Endothelial cell (in vitro differentiated cells): ENCODE measurements around the gene CCDC60. TPM values are rescaled to one million over a fixed set of nuclear protein-coding genes. Genes with fewer than 3 reads are reported as not detected.

Source experiments
- DNase-seq: peaks from one replicate; pipeline ENCODE4 v3.0.0; 2021; ENCODE audit warnings: low spot score
- H3K27ac Mint-ChIP-seq: one replicate; pipeline ENCODE4 v1.8.0; 2021; ENCODE audit warnings: mixed read lengths, inconsistent platforms; ENCODE audit not compliant: unreplicated experiment
- H3K27me3 Mint-ChIP-seq: one replicate; pipeline ENCODE4 v1.8.0; 2021; ENCODE audit warnings: mild to moderate bottlenecking, moderate library complexity, mixed read lengths, inconsistent platforms; ENCODE audit not compliant: unreplicated experiment
- H3K36me3 Mint-ChIP-seq: one replicate; pipeline ENCODE4 v1.8.0; 2021; ENCODE audit warnings: mild to moderate bottlenecking, low read depth, mixed read lengths, inconsistent platforms; ENCODE audit not compliant: unreplicated experiment
- H3K4me1 Mint-ChIP-seq: one replicate; pipeline ENCODE4 v1.8.0; 2021; ENCODE audit warnings: mild to moderate bottlenecking, mixed read lengths, inconsistent platforms; ENCODE audit not compliant: unreplicated experiment
- H3K4me3 Mint-ChIP-seq: one replicate; pipeline ENCODE4 v1.8.0; 2021; ENCODE audit warnings: mild to moderate bottlenecking, mixed read lengths, inconsistent platforms; ENCODE audit not compliant: unreplicated experiment
- H3K9me3 Mint-ChIP-seq: one replicate; pipeline ENCODE4 v1.8.0; 2021; ENCODE audit warnings: mixed read lengths, inconsistent platforms; ENCODE audit not compliant: unreplicated experiment
- total RNA-seq: library from RNA; stranded (reverse); fragmentation: NEBNext Ultra II Directional; extraction: Animal tissue kit (Norgen Biotek cat#: 25700); gene quantifications from one replicate; pipeline ENCODE4 v1.2.1, GENCODE V29; 2021; ENCODE audit not compliant: unreplicated experiment
- TF ChIP-seq, protein P1 (sequence below): fragments of 200-600 bp; sonication (generic); IDR thresholded peaks from one replicate; pipeline ENCODE4 v1.5.0; 2021; ENCODE audit warnings: antibody characterized with exemption; ENCODE audit not compliant: unreplicated experiment

The CCDC60 gene
- total RNA-seq, 1 donor from 2014 or later = 1.9 TPM

DNA sequence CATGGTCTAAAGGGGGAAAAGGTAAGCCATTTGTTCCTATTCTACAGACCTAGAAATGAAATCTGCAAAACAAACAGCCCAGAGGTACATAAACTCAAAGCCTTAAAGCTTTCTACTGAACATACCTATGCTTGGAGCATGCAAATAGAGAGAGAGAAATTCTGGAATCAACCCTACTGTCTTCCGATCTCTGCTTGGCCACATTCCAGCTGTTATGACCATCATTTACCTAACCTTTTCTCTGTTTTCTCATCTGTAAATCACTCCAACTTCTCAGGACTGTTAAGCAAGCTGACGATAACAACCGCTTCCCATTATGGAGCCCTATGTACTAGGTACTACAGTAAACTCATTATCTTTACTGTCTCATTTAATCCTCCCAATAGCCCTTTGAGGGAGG lies 126.3 kb downstream of the CCDC60 start:
- Mint-ChIP-seq H3K9me3 (no peaks in the 10 kb centered on the region), H3K4me3 (no peak overlapping the region), H3K27ac (no peak overlapping the region), H3K36me3 (peaks cover 27% of the 10 kb centered on the region), H3K27me3 (peaks cover 1% of the 10 kb centered on the region), H3K4me1 (peaks cover 4% of the 10 kb centered on the region)
- no peak for DNase-seq
- TF ChIP-seq, protein P1, sequence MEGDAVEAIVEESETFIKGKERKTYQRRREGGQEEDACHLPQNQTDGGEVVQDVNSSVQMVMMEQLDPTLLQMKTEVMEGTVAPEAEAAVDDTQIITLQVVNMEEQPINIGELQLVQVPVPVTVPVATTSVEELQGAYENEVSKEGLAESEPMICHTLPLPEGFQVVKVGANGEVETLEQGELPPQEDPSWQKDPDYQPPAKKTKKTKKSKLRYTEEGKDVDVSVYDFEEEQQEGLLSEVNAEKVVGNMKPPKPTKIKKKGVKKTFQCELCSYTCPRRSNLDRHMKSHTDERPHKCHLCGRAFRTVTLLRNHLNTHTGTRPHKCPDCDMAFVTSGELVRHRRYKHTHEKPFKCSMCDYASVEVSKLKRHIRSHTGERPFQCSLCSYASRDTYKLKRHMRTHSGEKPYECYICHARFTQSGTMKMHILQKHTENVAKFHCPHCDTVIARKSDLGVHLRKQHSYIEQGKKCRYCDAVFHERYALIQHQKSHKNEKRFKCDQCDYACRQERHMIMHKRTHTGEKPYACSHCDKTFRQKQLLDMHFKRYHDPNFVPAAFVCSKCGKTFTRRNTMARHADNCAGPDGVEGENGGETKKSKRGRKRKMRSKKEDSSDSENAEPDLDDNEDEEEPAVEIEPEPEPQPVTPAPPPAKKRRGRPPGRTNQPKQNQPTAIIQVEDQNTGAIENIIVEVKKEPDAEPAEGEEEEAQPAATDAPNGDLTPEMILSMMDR = no peak

DNA sequence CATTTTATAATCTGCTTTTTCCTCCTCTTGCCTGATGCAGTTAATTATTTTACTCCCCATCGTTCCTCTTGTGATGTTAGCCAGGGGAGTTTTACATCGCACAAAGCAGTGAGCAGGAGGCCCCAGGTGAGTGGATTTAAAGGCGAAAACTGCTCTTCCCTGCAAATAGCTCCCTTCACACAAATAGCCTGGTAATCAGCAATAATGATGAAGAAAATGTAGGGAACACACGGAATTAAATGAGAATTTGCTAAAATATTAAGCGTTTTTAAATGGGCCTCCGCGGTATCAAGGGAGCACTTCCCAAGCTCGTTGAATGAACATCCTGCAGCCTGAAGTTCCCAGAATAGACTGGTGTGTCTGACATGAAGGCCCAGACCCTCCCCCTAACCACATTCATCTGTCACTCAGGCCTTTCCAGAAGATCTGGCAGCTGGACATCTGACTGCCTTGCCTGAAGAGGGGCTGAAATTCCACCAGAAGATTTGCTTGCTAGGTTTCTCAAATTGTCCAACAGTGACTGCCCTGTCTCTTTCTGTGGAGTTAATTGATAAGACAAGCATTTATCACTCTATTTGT lies 127.2 kb downstream of the CCDC60 start:
- Mint-ChIP-seq H3K9me3 (no peaks in the 10 kb centered on the region), H3K4me1 (peaks cover 4% of the 10 kb centered on the region), H3K27me3 (peaks cover 1% of the 10 kb centered on the region), H3K27ac (no peak overlapping the region), H3K36me3 (peaks cover 31% of the 10 kb centered on the region), H3K4me3 (no peak overlapping the region)
- no peak for DNase-seq
- TF ChIP-seq, protein P1 = no peak

DNA sequence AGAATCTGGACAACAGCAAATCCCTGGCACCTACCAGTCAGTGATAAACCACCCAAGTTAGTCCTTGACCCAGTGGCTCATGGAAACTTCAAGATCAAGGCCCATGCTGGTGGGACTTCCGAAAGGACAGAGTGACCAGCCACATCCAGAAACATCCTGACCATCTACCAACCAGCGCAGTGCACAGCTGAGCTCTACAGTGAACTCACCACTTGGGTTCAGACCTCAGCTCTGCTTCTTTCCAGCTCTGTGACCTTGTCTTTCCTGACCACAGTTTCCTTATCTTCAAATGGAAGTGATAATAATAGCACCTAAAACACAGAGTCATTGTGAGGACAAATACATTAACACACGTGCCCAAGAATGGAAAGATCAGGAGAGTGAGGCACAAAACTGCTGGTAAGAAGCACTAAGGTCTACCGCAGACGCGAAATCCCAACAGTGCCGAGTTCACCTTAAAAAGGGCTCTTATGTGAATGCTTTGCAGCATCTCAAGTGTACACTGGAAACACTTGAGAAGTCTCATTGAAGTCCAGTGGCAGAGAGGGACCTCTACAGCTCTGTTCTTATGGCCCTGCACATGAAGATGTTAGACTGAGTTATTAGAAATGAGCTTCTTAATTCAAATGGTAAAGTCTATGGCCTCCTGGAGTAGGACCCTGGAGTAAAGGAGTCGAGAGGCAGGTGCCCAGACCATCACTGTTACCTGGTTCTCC lies 128.8 kb downstream of the CCDC60 start:
- Mint-ChIP-seq H3K4me3 (no peak overlapping the region), H3K27ac (no peak overlapping the region)

DNA sequence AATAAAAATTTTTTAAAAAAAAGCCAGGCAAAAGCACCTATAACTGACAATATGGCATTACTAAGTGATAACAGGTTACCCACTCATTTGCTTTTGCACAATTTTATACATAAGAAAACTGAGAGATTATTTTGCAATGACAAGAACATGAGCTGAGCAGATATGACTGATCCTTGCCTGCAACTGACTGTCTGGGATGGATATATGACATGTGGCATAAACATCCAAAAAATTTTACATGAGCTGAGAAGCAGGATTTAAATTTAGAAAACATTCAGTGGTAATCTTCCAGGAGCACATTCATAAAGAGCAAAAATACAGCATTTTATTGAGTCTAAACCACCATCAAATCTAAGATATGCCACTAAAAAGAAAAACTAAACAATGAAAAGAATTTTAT lies 133.8 kb downstream of the CCDC60 start:
- TF ChIP-seq, protein P1 = no peak
- Mint-ChIP-seq H3K27me3 (no peaks in the 10 kb centered on the region), H3K9me3 (no peaks in the 10 kb centered on the region), H3K4me1 (peaks cover 4% of the 10 kb centered on the region), H3K4me3 (no peak overlapping the region), H3K27ac (no peak overlapping the region), H3K36me3 (peaks cover 5% of the 10 kb centered on the region)
- DNase-seq = no peak

More for the DNA sequence above, 128.8 kb downstream of the CCDC60 start:
- H3K4me1 Mint-ChIP-seq = peaks cover 4% of the 10 kb centered on the region
- no peak for DNase-seq
- H3K27me3 Mint-ChIP-seq = peaks cover 1% of the 10 kb centered on the region
- H3K9me3 Mint-ChIP-seq = no peaks in the 10 kb centered on the region
- TF ChIP-seq, protein P1 = no peak
- peaks cover 31% of the 10 kb centered on the region for H3K36me3 Mint-ChIP-seq

DNA sequence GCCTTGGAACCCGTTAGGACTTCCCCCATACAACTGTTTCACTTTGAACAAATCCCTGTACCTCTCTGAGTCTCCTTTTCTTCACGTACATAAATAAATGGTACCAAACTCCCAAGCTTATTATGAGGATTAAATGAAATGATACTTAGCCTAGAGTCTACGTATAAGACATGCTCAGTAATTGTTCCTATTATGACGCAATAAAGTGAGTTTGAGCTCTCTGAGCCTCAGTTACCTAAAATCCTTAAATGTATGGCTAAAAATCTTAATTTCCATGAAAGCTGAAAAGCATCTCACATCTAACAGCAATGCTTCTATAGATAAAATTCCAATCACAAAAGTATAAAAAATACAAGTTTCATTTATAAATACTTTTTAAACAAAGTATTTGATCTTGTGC lies 141.1 kb downstream of the CCDC60 start:
- Mint-ChIP-seq H3K27me3 (no peaks in the 10 kb centered on the region), H3K9me3 (no peaks in the 10 kb centered on the region), H3K4me1 (no peaks in the 10 kb centered on the region), H3K27ac (no peak overlapping the region), H3K36me3 (no peaks in the 10 kb centered on the region), H3K4me3 (no peak overlapping the region)
- DNase-seq = no peak
- TF ChIP-seq, protein P1 = no peak
